GM19395 (cell line): Measurements from ENCODE around the gene LMAN1L.
A peak's percentile ranks its signal among the peaks of the same experiment; 100 is the strongest.
"Not testable (repeated sequence)": the region's sequence is repeated elsewhere in the genome, so short reads cannot be mapped to it uniquely, and the experiment has no call there.

ENCODE experiments used
- ATAC-seq: cut with Tn5 transposase; IDR thresholded peaks from one replicate; pipeline ENCODE4 v1.9.1; 2021; ENCODE audit warnings: mild to moderate bottlenecking, moderate library complexity; ENCODE audit not compliant: unreplicated experiment

Gene LMAN1L

GRCh38 chr15:74781431-74782258, 31.0 kb upstream of the LMAN1L start, which contains the start of gene CSK:
CSK (plus strand) TSS chr15:74782080; CDS start chr15:74798298, 16,218 bp downstream.
- ATAC-seq = no peak

GRCh38 chr15:74782259-74783071, 30.2 kb upstream of the LMAN1L start:
- no peak for ATAC-seq

GRCh38 chr15:74783072-74783807, 29.4 kb upstream of the LMAN1L start:
- ATAC-seq = no peak

DNA sequence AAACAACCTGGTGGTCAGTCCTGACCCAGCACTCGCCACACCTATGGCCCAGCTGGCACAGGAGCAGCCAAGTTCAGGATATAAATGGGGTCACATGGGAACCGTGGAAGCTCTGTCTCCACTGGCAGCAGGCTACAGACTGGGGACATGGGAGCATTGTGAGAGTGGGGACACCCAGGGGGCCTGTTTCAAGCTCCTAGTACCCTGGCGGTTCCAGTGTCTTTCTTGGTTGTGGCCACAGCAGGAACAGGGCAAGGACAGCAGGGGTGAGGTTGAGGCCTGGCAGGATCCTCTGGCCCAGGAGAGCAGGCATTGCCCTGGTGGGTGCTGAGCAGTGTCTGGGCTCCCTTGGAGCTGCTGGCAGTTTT, 28.8 kb upstream of the LMAN1L start:
- no peak for ATAC-seq

GRCh38 chr15:74784426-74785193, 28.0 kb upstream of the LMAN1L start:
- ATAC-seq = no peak

- ATAC-seq = no peak
These were observed 27.2 kb upstream of the LMAN1L start for GRCh38 chr15:74785194-74786032.

DNA sequence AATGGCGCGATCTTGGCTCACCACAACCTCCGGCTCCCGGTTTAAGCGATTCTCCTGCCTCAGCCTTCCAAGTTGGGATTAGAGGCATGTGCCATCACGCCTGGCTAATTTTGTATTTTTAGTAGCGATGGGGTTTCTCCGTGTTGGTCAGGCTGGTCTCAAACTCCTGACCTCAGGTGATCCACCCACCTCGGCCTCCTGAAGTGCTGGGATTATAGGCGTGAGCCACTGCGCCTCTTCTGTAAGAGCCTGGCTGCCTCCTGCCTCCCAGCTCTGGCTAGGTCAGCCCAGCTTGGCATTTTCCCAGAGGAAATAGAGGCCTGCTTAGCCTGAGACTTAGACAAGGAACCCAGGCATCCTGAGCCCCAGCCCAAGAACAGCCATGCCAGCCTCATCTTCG, 26.6 kb upstream of the LMAN1L start:
- not testable (repeated sequence) for ATAC-seq

- ATAC-seq = no peak
These were observed 26.0 kb upstream of the LMAN1L start for GRCh38 chr15:74786551-74787165.

GRCh38 chr15:74787251-74788041, 25.2 kb upstream of the LMAN1L start:
- peak; percentile 50 for ATAC-seq

- no peak for ATAC-seq
These were observed 24.5 kb upstream of the LMAN1L start for GRCh38 chr15:74788042-74788682.

- ATAC-seq = no peak
These were observed 23.9 kb upstream of the LMAN1L start for GRCh38 chr15:74788683-74789151.

DNA sequence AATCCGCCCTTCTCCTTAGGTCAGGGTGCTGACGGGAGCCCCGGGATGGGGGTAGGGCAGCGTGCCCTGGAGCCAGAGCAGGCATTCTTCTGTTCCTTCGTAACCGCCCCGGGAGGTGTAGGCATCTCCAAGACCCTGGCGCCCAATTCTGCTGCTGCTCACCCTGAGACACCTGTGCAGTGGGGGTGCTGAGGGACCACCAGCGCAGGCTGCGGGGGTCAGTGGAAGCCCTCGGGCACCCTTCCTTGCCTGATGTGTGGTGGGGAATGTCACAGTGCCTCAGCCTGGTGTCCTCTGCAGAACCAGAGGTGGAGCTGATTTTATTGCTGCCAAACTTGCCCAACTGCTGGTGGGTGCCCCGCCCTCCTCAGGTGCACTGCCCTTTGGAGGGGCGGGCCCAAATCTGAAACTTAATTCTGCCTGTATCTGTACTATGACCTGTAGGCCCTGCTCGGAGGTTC, 23.4 kb upstream of the LMAN1L start:
- ATAC-seq = no peak

DNA sequence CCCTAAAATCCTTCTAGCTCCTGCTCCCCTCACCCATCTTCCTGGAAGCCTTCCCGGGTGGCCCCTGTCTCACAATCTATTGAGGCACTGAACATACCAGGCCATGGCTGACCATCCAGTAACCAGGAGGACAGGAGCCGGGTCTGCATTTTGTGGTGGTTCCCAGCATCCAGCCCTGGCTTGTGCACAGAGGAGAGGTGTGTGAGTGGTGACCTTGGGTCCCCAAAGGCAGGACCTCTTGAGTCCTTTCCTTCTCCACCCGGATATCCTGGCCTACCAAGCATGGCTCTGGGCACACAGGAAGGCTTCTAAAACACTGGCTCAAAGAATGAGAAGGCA, 22.9 kb upstream of the LMAN1L start:
- ATAC-seq = no peak

DNA sequence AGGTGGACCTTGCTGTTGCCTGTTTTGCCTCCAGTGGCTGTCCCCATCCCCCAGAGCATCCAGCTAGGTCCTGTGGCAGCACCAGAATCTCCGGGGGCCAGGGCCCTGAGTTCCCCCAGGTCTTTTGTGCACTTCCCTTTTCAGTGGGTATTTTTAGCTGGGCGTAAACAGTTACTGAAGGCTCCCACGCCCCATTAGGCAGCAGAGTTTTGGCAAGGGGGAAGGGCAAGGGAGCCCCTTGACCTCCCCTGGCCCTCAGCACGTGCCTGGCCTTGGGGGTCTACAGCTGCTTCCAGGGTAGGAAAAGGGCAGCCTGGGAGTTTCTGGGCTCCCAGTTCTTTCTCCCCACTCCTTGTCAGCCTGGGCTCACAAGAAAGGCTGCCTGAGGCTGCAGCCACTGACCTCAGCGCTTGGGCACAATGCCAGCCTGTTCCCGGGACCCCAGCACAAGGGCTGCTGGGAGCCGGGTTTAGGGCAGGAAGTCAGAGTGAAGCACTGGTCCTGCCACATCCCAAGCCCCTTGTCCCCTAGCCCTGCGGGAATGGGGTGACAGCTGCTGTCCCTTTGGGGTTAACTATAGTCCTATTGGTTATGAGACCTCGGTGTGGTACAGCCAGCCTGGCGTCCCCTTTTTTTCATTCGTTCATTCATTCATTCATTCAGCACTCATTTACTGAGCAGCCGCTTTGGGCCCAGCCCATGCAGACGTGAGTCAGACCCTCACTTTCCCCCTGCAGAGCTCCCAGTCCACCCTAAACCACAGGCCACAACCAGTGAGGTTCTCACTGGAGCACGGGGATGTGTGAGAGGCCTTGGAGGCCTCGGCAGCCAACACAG, 22.3 kb upstream of the LMAN1L start:
- ATAC-seq = peak; percentile 19

DNA sequence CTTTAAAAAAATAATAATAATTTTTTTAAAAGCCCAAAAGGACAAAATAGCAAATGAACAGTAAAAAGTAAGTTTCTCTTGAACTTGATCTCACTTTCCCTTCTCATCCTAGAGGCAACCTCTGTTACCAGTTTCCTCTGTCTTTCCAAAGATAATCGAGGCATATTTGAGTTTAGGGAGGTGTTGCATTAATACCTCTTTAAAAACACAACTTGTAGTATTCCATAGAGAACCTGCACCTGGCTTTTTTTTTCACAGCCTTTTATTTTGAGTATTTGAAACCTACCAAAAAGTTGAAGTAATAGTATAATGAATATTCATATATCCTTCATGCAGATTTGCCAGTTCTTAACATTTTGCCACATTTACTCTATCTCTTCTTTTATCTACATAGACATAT, 21.6 kb upstream of the LMAN1L start:
- ATAC-seq = no peak

DNA sequence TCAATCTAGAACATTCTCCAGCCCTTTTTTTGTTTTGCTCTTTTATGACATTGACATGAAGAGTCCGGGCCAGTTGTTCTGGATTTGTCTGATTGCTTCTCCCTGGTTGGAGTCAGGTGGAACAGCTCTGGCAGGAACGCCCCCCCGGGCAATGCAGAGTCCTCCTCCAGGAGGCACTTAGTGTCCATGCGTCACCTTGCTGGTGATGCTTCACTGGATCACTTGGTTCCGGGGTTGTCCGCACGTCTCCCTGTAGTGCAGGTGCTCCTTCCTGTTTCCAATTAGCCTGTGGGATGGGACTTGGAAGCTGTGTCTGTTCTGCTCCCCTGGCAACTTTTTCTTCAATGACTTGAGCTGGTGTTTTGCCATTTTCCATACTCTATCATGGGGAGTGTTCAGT, 21.0 kb upstream of the LMAN1L start:
- ATAC-seq = no peak
